ENCODE data around the gene MPP4. TPM values are rescaled to one million over a fixed set of nuclear protein-coding genes. Genes with fewer than 3 reads are reported as not detected.
A peak's percentile ranks its signal among the peaks of the same experiment; 100 is the strongest.

MPP4 gene
- total RNA-seq, 1 experiment from 2014 or later: not detected

GRCh38 chr2:201639205-201639604 is 59.2 kb downstream of the MPP4 start:
- no peaks in the 10 kb centered on the region for H3K79me1 ChIP-seq (ENCODE audit: insufficient read depth, low read depth, low read length, poor library complexity, severe bottlenecking)
- no peaks in the 10 kb centered on the region for H4K20me1 ChIP-seq (ENCODE audit: control insufficient read depth, insufficient read depth, insufficient read length)
- no peak for TF ChIP-seq CTCF (conservative IDR thresholded peaks at IDR 0.05)
- H3K27me3 ChIP-seq (ENCODE audit: insufficient read depth, low read length): no peaks in the 10 kb centered on the region
- no peak overlapping the region for H2BK5ac ChIP-seq (ENCODE audit: insufficient read length, low read length)
- no peaks in the 10 kb centered on the region for H3K23me2 ChIP-seq (ENCODE audit: insufficient read length, low read depth, low read length, poor library complexity, severe bottlenecking)
- H3K4ac ChIP-seq (ENCODE audit: low read depth, low read length): no peak overlapping the region
- no CpG with 5 or more reads among the region's 3 CpGs for WGBS (ENCODE audit: extremely low coverage, insufficient read length, low lambda C conversion rate)
- no peak overlapping the region for H3K9ac ChIP-seq (ENCODE audit: extremely low read depth, insufficient read length, low read length)
- no peaks in the 10 kb centered on the region for H3K9me3 ChIP-seq (ENCODE audit: control insufficient read depth, low read depth, low read length)
- no peaks in the 10 kb centered on the region for H3K9me3 Mint-ChIP-seq
- H3K18ac ChIP-seq (ENCODE audit: insufficient read length, low read depth, low read length): no peak overlapping the region
- H2AK5ac ChIP-seq (ENCODE audit: insufficient read length, low read length): no peak overlapping the region
- no peak overlapping the region for H2BK15ac ChIP-seq (ENCODE audit: low read depth, low read length)
- no peak overlapping the region for H3K56ac ChIP-seq (ENCODE audit: insufficient read length, low read depth, low read length)
- no peaks in the 10 kb centered on the region for H3K79me2 ChIP-seq (ENCODE audit: insufficient read depth, low read length)
- no peak overlapping the region for H3K14ac ChIP-seq (ENCODE audit: insufficient read depth, low read length)
- H2BK20ac ChIP-seq (ENCODE audit: low read depth, low read length, poor library complexity, severe bottlenecking): no peak overlapping the region
- H3K27ac ChIP-seq (ENCODE audit: insufficient read length, low read depth, low read length): no peak overlapping the region
- no peak overlapping the region for H4K5ac ChIP-seq (ENCODE audit: insufficient read length, low read depth, low read length)
- H3K4me1 Mint-ChIP-seq: peaks cover 14 to 15% of the 10 kb centered on the region in 2 experiments
- DNase-seq: no peak
- no peak overlapping the region for H4K8ac ChIP-seq (replicated peaks; ENCODE audit: insufficient read length, low read depth, low read length)
- H3K4me3 Mint-ChIP-seq: no peak overlapping the region
- H3K23ac ChIP-seq (ENCODE audit: insufficient read length, low read depth, low read length): no peak overlapping the region
- 0 out of 7 replicates have a peak overlapping the region, but pooled peaks of 1 of the 3 experiments have one; percentile 27 for H3K27ac Mint-ChIP-seq
- H3K4me1 ChIP-seq (ENCODE audit: insufficient read depth, low read length): no peaks in the 10 kb centered on the region
- no peak overlapping the region for H2AFZ ChIP-seq (ENCODE audit: low read length)
- no peak overlapping the region for H4K91ac ChIP-seq (ENCODE audit: insufficient read length, low read depth, low read length)
- peaks cover 9 to 43% (median 35%) of the 10 kb centered on the region in 3 experiments; a peak in 6 of 7 replicates for H3K36me3 Mint-ChIP-seq (ENCODE audit: insufficient read depth in 1 of 3, low read depth in 3 of 3)
- H3K27me3 Mint-ChIP-seq (ENCODE audit: low read depth): no peaks in the 10 kb centered on the region; the same call in 1 of the 2 replicates
- H2BK120ac ChIP-seq (ENCODE audit: low read depth, low read length, poor library complexity, severe bottlenecking): no peak overlapping the region
- H3T11ph ChIP-seq (ENCODE audit: low read length): no peak overlapping the region
- no peak overlapping the region for H2BK12ac ChIP-seq (ENCODE audit: insufficient read length, low read depth, low read length)
- no peak overlapping the region for H3K4me2 ChIP-seq (ENCODE audit: insufficient read depth, insufficient read length, low read length)
